Stimulated activated CD8-positive, alpha-beta memory T cell treated with anti-CD3 and anti-CD28 coated beads, Interleukin-4, amount 100 ng/mL, for 4 hours (primary cell): ENCODE data around the gene DDX41.
"Not testable (repeated sequence)": the region's sequence is repeated elsewhere in the genome, so short reads cannot be mapped to it uniquely, and the experiment has no call there.

Experiments used
- DNase-seq, 2 donors: peaks; one replicate each; pipeline ENCODE4 v3.0.0-alpha.2; 2020; ENCODE audit warnings: low read depth in 2 of 2, low spot score in 1 of 2

The DDX41 gene

GRCh38 chr5:177537389-177538361, 20.9 kb upstream of the DDX41 start:
- no peak for DNase-seq

- DNase-seq, result no peak
These were observed 19.6 kb upstream of the DDX41 start for GRCh38 chr5:177536386-177536785.

DNA sequence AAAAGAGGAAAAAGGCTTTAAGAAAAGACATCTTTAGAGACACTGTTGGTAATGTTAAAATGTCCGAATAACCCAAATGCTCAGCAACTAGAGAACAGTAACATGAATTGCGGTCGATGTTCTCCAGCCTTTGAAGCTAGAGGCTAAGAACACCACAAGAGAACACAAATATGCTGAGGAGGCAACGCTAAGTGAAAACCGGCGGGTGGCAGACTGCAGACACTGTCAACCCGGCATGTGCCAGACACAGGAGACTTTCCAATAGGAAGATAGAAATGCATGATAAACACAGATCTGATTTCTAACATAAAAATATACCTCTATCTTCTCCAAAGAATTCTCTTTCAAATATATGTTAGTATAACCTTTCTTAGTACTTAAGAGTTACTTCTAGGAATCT, 18.4 kb upstream of the DDX41 start:
- DNase-seq, result no peak

DNA sequence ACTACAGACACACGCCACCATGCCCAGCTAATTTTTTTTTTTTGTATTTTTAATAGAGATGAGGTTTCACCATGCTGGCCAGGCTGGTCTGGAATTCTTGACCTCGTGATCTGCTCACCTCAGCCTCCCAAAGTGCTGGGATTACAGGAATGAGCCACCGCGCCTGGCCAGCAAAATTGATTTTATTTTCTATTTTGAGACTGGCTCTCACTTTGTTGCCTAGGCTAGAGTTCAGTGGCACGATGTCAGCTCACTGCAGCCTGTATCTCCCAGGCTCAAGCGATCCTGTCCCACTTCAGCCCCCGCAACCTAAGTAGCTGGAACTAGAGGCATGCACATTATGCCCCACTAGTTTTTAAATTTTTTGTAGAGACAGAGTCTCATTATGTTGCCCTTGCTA, 17.7 kb upstream of the DDX41 start:
- DNase-seq, result not testable (repeated sequence)

DNA sequence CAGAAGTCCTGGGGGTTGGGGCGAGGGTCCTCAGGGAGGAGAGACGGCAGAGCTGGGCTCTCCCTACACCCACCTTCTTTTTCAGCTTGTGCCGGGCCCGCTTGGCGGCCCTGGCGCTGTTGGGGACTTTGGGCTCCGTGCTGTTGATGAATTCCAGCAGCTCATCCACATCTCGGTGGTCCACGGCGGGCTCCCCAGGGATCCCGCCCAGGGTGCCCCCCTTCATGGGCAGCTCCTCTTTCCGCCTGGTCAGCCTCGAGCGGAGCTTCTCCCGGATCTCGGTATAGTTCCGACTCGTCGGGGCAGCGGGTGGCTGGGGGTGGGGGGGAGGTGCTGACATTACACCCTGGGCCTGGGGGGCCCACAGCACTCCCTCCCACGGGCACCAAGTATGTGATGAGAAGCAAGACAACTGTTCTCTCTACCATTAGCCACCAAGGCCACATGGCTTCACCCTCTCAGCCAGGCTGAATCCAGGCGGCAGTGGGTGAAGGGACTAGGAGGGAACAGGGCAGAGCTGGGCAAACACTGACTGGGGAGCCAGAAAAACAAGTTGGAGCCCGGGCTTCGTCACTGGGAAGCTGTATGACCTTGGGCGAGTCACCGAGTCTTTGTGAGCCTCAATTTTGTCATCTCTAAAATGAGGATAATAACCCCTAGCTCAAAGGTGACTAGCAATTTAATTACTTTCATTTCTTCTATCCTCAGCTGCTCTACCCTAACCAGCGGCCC, 14.6 kb upstream of the DDX41 start:
- DNase-seq, result no peak

- no peak for DNase-seq
These were observed 13.9 kb upstream of the DDX41 start for GRCh38 chr5:177530638-177531037.

DNA sequence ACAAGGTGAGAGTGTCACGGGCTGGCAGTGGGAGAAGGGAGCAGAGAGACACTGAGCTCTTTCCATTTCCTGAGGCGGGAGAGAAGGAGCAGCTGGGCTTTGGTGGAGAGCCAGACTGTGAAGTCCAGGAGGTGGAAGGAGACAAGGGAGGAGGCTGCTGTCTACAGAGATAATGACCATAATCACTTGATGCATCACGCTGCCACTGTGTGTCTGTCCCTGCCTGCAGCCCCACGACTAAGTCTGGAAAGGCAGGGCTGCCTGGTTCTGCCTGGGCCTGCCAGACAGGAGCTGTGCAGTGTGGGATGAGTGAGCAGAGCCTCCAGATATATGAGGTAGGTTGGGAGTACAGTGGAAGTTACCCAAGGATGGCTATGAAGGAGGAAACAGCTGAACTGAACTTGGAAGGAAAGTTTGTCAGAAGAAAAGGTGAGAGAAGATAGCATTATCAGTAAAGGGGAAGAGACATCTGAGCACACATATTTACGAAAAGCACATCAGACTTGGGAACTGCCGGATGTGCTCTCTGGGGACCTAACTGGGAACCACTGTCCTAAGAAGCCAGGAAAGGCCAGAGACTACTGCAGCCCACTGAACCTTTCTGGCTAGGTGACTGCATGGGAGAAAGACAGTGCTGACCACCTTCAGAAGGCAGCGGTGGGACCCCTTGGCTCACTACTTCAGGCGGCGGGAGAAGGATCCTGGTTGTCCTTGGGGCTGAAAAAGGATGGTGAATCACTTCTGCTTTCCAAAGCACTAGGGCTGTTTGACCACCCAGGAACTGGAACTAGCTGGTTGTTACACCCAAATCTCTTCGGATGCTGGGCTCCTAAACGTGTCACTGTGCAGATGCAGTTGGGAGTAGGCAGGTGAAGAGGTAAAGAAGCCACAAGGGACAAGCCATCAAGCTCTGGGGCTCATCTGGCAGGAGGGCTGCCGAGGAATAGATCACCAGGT, 12.8 kb upstream of the DDX41 start:
- DNase-seq, result no peak

DNA sequence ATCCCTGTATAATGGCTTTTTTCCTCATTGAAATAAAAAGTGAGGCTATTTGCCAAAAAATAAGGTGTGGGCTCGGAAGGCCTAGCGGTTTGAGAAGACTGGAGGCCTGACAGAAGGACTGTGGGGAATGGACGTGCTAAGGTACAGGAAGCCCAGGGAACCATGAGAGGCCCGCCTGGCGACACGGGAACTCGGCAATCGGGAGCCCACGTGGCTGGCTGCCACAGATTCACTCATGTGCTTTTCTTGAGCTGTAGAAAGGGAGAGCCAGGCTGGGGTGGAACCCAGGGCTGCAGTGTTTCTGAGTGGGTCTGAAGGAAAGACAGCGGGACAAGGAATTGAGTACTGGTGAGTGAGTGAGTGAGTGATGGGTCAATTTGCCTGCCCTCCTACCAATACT, 11.9 kb upstream of the DDX41 start:
- DNase-seq, result no peak

DNA sequence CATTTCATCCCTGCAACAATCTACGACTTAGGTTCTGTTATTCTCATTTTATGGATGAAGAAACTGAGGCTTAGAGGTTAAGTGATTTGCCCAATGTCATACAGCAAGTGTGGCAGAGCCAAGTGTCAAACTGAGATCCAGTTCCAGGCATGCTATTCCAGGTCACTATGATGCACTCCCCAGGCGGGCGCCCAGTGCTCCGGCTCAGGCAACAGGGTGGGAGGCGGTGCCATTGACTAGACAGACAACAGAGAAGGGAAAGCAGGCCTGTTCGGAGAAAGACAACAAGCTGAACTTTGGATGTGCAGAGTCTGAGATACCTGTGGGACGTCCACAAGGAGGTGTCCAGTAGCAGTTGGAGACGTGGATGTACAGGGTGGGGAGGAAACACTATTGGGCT, 10.8 kb upstream of the DDX41 start:
- no peak for DNase-seq

DNA sequence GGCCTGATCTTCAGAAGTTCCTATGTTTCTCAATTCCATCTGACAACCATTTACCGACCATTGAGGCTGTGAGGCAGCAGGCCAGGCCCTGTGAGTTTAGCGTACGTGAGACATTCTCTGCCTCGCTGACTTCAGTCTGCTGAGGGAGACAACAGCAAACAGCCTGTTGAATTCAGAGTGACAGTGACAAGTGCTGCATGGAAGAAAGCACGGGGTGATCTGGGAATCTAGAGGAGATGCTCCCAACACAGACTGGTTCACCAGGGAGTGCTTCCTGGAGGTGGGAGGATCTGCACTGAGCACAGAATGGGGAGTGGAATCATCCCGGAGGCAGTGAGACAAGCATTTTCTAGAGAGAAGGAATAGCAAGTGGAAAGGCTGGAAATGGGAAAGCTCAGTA, 10.0 kb upstream of the DDX41 start:
- no peak for DNase-seq

DNA sequence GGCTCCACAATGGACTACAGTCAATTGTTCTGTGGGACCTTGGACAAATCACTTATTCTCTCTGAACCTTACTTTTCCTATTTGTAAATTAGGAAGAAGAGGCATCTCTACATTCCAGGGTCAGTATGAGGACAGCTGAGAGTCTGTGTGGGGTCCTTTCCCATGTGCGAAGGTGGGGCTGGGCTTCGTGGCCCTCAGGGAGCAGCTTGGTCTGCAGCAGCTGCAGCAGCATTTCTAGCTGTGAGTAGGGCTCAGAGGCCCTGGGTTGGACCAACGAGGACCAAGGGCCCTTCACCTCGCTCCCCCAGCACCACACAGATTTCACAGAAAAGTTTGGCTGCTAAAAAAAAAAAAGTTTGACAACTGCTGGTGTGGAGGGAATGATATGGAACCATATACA, 9.4 kb upstream of the DDX41 start:
- no peak for DNase-seq

DNA sequence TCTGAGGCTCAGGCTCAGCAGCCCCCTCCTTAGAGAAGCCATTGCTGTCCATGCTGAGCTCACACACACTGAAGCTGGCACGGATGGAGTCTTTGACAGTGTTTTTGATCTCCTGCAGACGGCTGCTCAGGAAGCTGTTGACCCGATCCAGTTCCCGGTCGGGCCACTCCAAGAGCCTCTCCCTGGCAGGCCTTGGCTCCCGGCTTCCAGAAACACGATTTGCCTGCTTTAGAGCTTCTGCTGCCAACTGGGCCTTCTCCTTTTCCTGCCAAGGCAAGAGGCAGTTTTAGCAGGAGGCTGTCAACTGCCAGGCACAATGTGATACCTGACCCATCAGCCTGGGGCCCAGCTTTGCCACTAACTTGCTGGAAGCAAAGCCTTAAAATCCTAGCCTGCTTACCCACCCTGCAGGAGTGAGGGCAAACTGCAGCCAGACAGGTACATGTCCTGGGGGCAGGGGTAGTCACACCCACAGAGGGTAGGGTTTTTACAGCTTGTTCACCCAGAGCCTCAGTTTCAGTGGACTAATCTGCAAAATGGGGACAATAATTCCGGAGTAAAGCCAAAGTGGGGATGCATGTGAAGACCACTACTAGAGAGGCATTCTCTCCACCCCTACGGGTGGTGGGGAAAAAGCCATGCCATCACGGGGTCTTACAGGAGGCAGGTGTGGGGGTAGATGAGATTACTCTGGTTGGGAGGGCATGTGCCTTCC, 8.3 kb upstream of the DDX41 start:
- DNase-seq, result no peak

- no peak for DNase-seq
These were observed 7.8 kb upstream of the DDX41 start for GRCh38 chr5:177524539-177524900.

DNA sequence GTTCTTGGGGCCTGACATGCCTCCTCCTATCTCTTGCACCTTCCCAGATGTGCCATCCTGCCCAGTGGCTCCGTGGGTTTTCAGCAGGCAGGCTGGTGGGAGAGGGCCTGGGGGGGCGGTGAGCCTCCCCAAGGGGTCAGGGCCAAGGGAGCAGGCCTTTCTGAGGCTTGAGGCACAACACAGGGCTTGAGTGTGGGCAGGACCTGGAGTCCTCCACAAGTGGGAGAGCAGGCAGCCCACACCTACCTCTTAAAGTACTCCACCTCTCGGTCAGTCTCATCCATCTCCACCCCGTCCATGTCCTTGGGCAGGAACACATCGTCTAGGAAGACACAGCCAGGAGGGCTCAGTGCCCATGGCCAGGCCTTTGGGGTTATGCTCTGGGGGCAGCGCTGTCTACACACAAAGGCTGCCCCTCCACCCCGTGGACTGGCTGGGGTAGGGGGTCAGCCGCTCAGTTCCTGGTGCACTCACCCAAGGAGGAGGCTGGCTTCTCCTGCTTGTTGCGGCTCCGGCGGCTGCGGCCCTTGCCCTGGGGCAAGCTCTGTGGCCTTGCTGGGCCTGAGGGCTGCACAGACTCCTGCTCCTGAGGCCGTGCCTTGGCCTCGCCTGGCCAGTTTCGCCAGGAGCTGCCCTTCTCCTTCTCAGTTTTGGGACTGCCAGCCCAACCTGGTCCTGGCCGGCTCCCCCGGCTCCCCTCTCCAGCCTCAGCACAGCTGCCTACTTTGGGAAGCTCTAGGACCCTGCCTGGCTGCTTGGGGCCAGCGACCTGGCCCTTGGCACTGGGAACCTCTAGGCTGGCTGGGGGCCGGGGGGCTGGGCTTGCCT, 7.2 kb upstream of the DDX41 start:
- no peak for DNase-seq

DNA sequence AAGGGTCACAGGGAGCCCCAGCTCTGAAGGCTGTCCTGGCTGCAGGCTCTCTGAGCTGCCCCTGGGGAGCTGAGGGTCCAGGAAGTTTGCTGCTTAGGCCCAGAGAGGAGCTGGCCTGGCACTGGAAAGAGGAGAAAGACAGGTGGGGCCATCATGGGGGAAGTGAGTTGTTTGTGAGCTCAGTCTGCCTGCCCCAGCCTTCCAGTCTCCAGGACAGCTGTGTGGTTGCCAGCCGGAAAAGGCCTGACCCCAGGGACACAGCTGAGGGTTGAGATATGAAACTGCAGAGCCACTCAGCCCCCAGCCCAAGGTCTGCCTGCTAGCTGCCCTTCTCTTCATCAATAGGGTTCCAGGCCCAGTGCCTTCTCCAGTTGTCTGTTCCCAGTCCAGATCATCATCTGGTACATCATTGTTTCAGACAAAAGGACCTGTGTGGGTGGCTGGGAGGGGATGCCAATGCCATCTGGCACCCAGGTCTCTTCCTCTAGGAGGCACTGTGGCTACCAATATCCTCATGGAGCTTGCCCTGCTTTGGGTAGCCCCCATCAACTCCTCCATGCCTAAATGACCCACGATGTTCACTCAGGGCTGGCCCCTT, 4.3 kb upstream of the DDX41 start:
- no peak for DNase-seq

- no peak for DNase-seq
These were observed 3.5 kb upstream of the DDX41 start for GRCh38 chr5:177520271-177520670.

GRCh38 chr5:177519463-177520235, 2.9 kb upstream of the DDX41 start:
- DNase-seq, result no peak

DNA sequence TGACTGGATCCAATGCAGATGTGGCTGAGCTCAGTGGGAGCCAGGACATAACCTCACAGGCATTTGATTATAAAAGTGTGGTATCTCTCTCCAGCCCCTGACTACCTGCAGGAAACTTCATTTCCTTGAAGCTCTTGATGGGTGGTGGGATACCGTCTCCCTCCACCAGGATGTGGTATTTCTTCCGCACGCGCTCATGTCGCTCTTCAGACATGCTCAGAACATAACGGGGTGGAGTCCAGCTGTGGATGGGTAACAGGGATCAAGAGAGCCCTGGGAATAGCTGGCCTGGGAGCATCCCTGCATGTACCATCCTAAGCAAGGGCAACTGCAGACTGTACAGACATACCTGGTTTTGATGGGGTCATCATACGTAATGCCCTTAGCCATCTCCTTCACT, 1.2 kb downstream of the DDX41 start:
- no peak for DNase-seq

GRCh38 chr5:177514541-177514940, 2.2 kb downstream of the DDX41 start:
- no peak for DNase-seq
